Vagina (tissue), 2 donors: ENCODE measurements around the gene CDH4. TPM values are rescaled to one million over a fixed set of nuclear protein-coding genes. Genes with fewer than 3 reads are reported as not detected.

Experiments used
- DNase-seq, 2 donors: peaks; one replicate each; pipeline ENCODE4 v3.0.0-alpha.2; 2017; ENCODE audit errors: extremely low spot score in 2 of 2
- H3K27ac ChIP-seq: fragments of 200-600 bp; sonication (generic); one replicate; pipeline ENCODE4 v1.5.1; 2019
- H3K27me3 ChIP-seq: fragments of 200-600 bp; sonication (generic); one replicate; pipeline ENCODE4 v1.5.1; 2019
- H3K36me3 ChIP-seq, 2 donors: fragments of 200-600 bp; sonication (generic); one replicate each; pipeline ENCODE4 v1.5.1; 2017 to 2019
- H3K4me1 ChIP-seq: fragments of 200-600 bp; sonication (generic); one replicate; pipeline ENCODE4 v1.5.1; 2019
- H3K4me3 ChIP-seq, 2 donors: fragments of 200-600 bp; sonication (generic); 1 replicate in 1 of 2; 2 replicates in 1 of 2; pipeline ENCODE4 v1.5.1; 2016 to 2019
- H3K9me3 ChIP-seq: fragments of 200-600 bp; sonication (generic); one replicate; pipeline ENCODE4 v1.5.1; 2019
- POLR2A ChIP-seq, 2 donors: fragments of 450-650 bp; IDR thresholded peaks; one replicate each; pipeline ENCODE4 v1.6.1; 2017; ENCODE audit warnings: antibody characterized with exemption in 2 of 2, mild to moderate bottlenecking in 2 of 2, moderate library complexity in 2 of 2
- POLR2AphosphoS5 ChIP-seq, 2 donors: sonication (generic); formaldehyde crosslinking; IDR thresholded peaks; one replicate each; pipeline ENCODE4 v1.9.0; 2017; ENCODE audit warnings: antibody characterized with exemption in 2 of 2, mild to moderate bottlenecking in 2 of 2, low read depth in 1 of 2; ENCODE audit not compliant: insufficient read depth in 1 of 2
- intact Hi-C: fragments of 100-400 bp; cut with DNase I; formaldehyde crosslinking; loops from one replicate; pipeline ENCODE4 v1.15.1; 2023
- total RNA-seq: library from RNA; depleted of rRNA; stranded (reverse); fragments of >200 nt; gene quantifications from one replicate; pipeline ENCODE4 v1.2.3, GENCODE V29; 2016
- TF ChIP-seq, protein P1 (sequence below), 3 experiments: fragments of 450-650 bp in 2 of 3; fragments of 200-600 bp in 1 of 3; sonication (generic) in 1 of 3; IDR thresholded peaks; one replicate each; pipeline ENCODE4 v1.5.1; 2017 to 2019; ENCODE audit warnings: antibody characterized with exemption in 3 of 3, mild to moderate bottlenecking in 2 of 3, moderate library complexity in 2 of 3

Gene CDH4
- total RNA-seq, 1 donor from 2014 or later: 0.25 TPM

DNA sequence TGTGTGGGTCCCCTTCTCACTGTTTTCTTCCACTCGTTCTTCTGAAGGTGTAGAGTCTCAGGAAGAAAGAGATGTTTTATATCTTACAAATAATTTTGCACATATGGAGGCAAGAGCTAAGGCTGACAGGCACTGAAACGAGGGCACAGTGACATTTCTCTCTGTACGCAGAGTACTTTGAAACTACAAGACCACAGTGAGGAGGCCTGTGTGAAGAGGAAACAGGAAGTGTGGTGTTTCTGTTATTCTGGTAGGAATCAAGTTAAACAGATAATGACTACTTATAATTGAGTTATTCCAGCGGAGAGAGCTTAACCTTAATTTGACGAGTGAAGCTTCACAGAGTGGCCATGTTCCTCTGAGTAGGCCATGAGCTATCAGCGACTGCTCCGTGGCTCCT lies 4.8 kb downstream of the CDH4 start:
- TF ChIP-seq POLR2A (IDR thresholded peaks at IDR 0.05) (no peak), POLR2AphosphoS5 (IDR thresholded peaks at IDR 0.05; ENCODE audit: insufficient read depth in 1 of 2, low read depth in 1 of 2) (no peak)
- TF ChIP-seq, protein P1, sequence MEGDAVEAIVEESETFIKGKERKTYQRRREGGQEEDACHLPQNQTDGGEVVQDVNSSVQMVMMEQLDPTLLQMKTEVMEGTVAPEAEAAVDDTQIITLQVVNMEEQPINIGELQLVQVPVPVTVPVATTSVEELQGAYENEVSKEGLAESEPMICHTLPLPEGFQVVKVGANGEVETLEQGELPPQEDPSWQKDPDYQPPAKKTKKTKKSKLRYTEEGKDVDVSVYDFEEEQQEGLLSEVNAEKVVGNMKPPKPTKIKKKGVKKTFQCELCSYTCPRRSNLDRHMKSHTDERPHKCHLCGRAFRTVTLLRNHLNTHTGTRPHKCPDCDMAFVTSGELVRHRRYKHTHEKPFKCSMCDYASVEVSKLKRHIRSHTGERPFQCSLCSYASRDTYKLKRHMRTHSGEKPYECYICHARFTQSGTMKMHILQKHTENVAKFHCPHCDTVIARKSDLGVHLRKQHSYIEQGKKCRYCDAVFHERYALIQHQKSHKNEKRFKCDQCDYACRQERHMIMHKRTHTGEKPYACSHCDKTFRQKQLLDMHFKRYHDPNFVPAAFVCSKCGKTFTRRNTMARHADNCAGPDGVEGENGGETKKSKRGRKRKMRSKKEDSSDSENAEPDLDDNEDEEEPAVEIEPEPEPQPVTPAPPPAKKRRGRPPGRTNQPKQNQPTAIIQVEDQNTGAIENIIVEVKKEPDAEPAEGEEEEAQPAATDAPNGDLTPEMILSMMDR (IDR thresholded peaks at IDR 0.05): no peak
- intact Hi-C loops: no loop called here
- H3K4me3 ChIP-seq: no peak overlapping the region
- no peaks in the 10 kb centered on the region for H3K9me3 ChIP-seq
- H3K27me3 ChIP-seq: peaks cover 15% of the 10 kb centered on the region
- H3K4me1 ChIP-seq: peaks cover 7% of the 10 kb centered on the region
- H3K36me3 ChIP-seq: no peaks in the 10 kb centered on the region
- no peak for DNase-seq
- no peak overlapping the region for H3K27ac ChIP-seq

DNA sequence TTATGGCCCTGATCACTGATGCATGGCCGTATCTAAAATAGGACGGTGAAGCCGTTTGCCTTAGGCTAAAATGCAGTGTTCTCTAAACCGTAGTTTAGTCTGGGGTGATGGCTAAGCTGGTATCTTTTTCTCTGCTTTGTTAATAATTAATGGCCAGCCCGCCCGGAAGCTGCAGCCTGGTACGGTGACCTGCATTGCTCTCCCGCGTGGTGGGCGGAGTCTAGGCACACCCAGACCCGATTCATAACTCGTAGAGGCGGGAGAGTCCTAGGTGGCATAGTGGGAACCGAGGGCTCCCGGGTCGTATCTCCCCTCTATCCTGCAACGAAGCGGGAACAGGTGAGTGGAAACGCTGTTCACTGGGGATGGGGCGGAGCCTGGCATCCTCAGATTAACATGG lies 5.5 kb downstream of the CDH4 start:
- no peaks in the 10 kb centered on the region for H3K36me3 ChIP-seq
- no peak for DNase-seq
- no peak overlapping the region for H3K27ac ChIP-seq
- no peaks in the 10 kb centered on the region for H3K9me3 ChIP-seq
- H3K4me1 ChIP-seq: peaks cover 7% of the 10 kb centered on the region
- TF ChIP-seq, protein P1 (IDR thresholded peaks at IDR 0.05): no peak
- TF ChIP-seq POLR2A (IDR thresholded peaks at IDR 0.05) (no peak), POLR2AphosphoS5 (IDR thresholded peaks at IDR 0.05; ENCODE audit: insufficient read depth in 1 of 2, low read depth in 1 of 2) (no peak)
- no peak overlapping the region for H3K4me3 ChIP-seq
- intact Hi-C loops: no loop called here
- H3K27me3 ChIP-seq: peaks cover 14% of the 10 kb centered on the region

DNA sequence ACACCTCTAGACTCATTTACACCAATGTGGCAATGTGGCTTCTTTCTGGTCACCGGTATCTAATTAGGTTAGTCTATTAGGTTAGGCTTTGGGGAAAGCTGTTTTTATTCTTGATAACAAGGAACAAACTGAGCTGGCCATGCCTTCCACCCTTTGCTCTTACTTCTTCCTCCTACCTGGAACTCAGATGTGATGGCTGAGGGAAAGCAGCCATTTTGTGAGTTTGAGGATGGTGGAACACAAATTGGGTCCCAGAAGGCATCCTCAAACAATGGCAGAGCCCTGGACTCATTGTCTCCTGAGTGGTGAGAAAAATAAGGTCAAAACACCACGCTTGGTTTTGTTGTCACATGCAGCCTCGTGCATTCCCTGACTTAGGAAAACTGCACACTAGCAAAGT lies 7.7 kb downstream of the CDH4 start:
- no peak for DNase-seq
- H3K36me3 ChIP-seq: no peaks in the 10 kb centered on the region
- H3K4me1 ChIP-seq: no peaks in the 10 kb centered on the region
- no peak overlapping the region for H3K4me3 ChIP-seq
- H3K9me3 ChIP-seq: no peaks in the 10 kb centered on the region
- TF ChIP-seq POLR2A (IDR thresholded peaks at IDR 0.05) (no peak), POLR2AphosphoS5 (IDR thresholded peaks at IDR 0.05; ENCODE audit: insufficient read depth in 1 of 2, low read depth in 1 of 2) (no peak)
- TF ChIP-seq, protein P1 (IDR thresholded peaks at IDR 0.05): no peak
- H3K27me3 ChIP-seq: no peaks in the 10 kb centered on the region
- no peak overlapping the region for H3K27ac ChIP-seq
- intact Hi-C loops: no loop called here

DNA sequence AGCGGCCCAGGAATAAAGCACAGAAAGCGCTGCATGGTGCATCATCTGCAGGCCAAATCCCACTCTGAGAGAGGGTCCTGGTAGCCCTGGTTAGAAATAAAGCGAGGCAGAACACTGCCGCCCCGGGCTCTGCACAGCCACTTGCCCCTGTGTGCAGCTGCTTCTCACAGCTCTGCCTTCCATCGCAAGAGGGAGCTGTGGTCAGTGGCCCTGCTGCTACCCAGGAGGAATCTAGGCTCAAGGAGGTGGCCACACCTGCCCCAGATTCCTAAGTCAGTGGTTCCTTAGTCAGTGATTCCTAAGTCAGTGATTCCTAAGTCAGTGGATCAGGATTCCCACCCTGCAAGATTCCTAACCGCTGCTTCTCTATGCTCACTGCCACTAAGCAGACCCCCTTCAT lies 8.8 kb downstream of the CDH4 start:
- H3K27me3 ChIP-seq: no peaks in the 10 kb centered on the region
- H3K9me3 ChIP-seq: no peaks in the 10 kb centered on the region
- intact Hi-C loops: no loop called here
- no peaks in the 10 kb centered on the region for H3K36me3 ChIP-seq
- H3K4me1 ChIP-seq: no peaks in the 10 kb centered on the region
- H3K27ac ChIP-seq: no peak overlapping the region
- TF ChIP-seq, protein P1 (IDR thresholded peaks at IDR 0.05): no peak
- TF ChIP-seq POLR2AphosphoS5 (IDR thresholded peaks at IDR 0.05; ENCODE audit: insufficient read depth in 1 of 2, low read depth in 1 of 2) (no peak), POLR2A (IDR thresholded peaks at IDR 0.05) (no peak)
- no peak for DNase-seq
- no peak overlapping the region for H3K4me3 ChIP-seq

DNA sequence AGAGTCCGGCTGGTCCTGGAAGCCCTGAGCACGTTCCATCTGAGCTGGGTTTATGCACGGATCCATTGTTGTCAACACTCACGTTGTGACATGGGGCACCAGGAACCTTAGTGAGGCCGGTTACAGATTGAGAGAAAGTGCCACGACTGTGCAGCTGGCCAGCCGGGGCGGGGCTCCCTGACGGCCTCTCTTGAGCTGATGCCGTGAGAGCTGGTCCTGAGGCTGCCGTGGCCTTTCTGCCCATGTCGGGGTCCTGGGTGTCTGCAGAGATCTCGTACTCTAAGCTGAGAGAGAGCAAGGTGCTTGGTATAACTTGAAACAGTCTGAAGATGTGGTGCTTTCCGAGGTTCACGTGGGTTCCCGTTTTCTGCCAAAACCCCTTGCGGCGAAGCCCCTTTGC lies 10.0 kb downstream of the CDH4 start:
- Histone ChIP-seq H3K9me3 (no peaks in the 10 kb centered on the region), H3K27me3 (no peaks in the 10 kb centered on the region), H3K4me3 (no peak overlapping the region), H3K27ac (no peak overlapping the region), H3K36me3 (no peaks in the 10 kb centered on the region), H3K4me1 (no peaks in the 10 kb centered on the region)
- DNase-seq: no peak
- TF ChIP-seq, protein P1 (IDR thresholded peaks at IDR 0.05): no peak
- no peak for TF ChIP-seq POLR2AphosphoS5 (IDR thresholded peaks at IDR 0.05; ENCODE audit: insufficient read depth in 1 of 2, low read depth in 1 of 2)
- TF ChIP-seq POLR2A (IDR thresholded peaks at IDR 0.05): no peak
- intact Hi-C loops: no loop called here
